Measurements from ENCODE around the gene DARS1.

The DARS1 gene

GRCh38 chr2:135985018-135985825 is at the start of gene DARS1:
Gene DARS1, minus strand, starts transcription at chr2:135985626. Its CDS starts 158 bp downstream, at chr2:135985468.
- DNase-seq (ENCODE audit: low read depth): peak; percentile 51

- DNase-seq (ENCODE audit: low read depth): no peak
Measured at GRCh38 chr2:136034629-136035028, 49.2 kb upstream of the DARS1 start.

GRCh38 chr2:136032817-136033535 is 47.5 kb upstream of the DARS1 start:
- DNase-seq (ENCODE audit: low read depth): no peak

- no peak for DNase-seq (ENCODE audit: low read depth)
Measured at GRCh38 chr2:136032192-136032591, 46.8 kb upstream of the DARS1 start.

- DNase-seq (ENCODE audit: low read depth): no peak
Measured at GRCh38 chr2:136031711-136032110, 46.3 kb upstream of the DARS1 start.

GRCh38 chr2:136030406-136030805 is 45.0 kb upstream of the DARS1 start:
- DNase-seq (ENCODE audit: low read depth): no peak

- DNase-seq (ENCODE audit: low read depth): no peak
Measured at GRCh38 chr2:136029149-136029548, 43.7 kb upstream of the DARS1 start.

GRCh38 chr2:136028001-136028400 is 42.6 kb upstream of the DARS1 start:
- DNase-seq (ENCODE audit: low read depth): no peak

GRCh38 chr2:136027112-136027511 is 41.7 kb upstream of the DARS1 start:
- no peak for DNase-seq (ENCODE audit: low read depth)

- no peak for DNase-seq (ENCODE audit: low read depth)
Measured at GRCh38 chr2:136025057-136025973, 39.9 kb upstream of the DARS1 start.

- no peak for DNase-seq (ENCODE audit: low read depth)
Measured at GRCh38 chr2:136024616-136025015, 39.2 kb upstream of the DARS1 start.

GRCh38 chr2:136024185-136024584 is 38.8 kb upstream of the DARS1 start:
- no peak for DNase-seq (ENCODE audit: low read depth)

- no peak for DNase-seq (ENCODE audit: low read depth)
Measured at GRCh38 chr2:136023416-136023815, 38.0 kb upstream of the DARS1 start.

- DNase-seq (ENCODE audit: low read depth): no peak
Measured at GRCh38 chr2:136022396-136023146, 37.1 kb upstream of the DARS1 start.

GRCh38 chr2:136021976-136022375 is 36.5 kb upstream of the DARS1 start:
- no peak for DNase-seq (ENCODE audit: low read depth)

- no peak for DNase-seq (ENCODE audit: low read depth)
Measured at GRCh38 chr2:136021406-136021805, 36.0 kb upstream of the DARS1 start.

GRCh38 chr2:136020831-136021230 is 35.4 kb upstream of the DARS1 start:
- no peak for DNase-seq (ENCODE audit: low read depth)

GRCh38 chr2:136019825-136020224 is 34.4 kb upstream of the DARS1 start:
- DNase-seq (ENCODE audit: low read depth): no peak

- no peak for DNase-seq (ENCODE audit: low read depth)
Measured at GRCh38 chr2:136019306-136019705, 33.9 kb upstream of the DARS1 start.

- no peak for DNase-seq (ENCODE audit: low read depth)
Measured at GRCh38 chr2:136017786-136018185, 32.4 kb upstream of the DARS1 start.

GRCh38 chr2:136016836-136017235 is 31.4 kb upstream of the DARS1 start:
- DNase-seq (ENCODE audit: low read depth): no peak

GRCh38 chr2:136016427-136016826 is 31.0 kb upstream of the DARS1 start:
- no peak for DNase-seq (ENCODE audit: low read depth)

Data from non-pigmented ciliary epithelial cell (primary cell).